ENCODE measurements around the gene RNF212. TPM values are rescaled to one million over a fixed set of nuclear protein-coding genes. Genes with fewer than 3 reads are reported as not detected.

The RNF212 gene
- total RNA-seq, 1 donor from 2014 or later: 3.3 TPM

GRCh38 chr4:1092026-1092982, 21.1 kb downstream of the RNF212 start:
- no peak for FAIRE-seq

GRCh38 chr4:1091561-1091995, 21.8 kb downstream of the RNF212 start:
- no peak for FAIRE-seq
- DNase-seq (ENCODE audit: low spot score in 2 of 2): no peak

More at GRCh38 chr4:1092026-1092982, 21.1 kb downstream of the RNF212 start:
- no peak for DNase-seq (ENCODE audit: low spot score in 2 of 2)

- FAIRE-seq: no peak
- no peak for DNase-seq (ENCODE audit: low spot score in 2 of 2)
Observed at GRCh38 chr4:1090465-1091440, 22.6 kb downstream of the RNF212 start.

GRCh38 chr4:1090036-1090435, 23.3 kb downstream of the RNF212 start:
- DNase-seq (ENCODE audit: low spot score in 2 of 2) (no peak), FAIRE-seq (no peak)

- DNase-seq (ENCODE audit: low spot score in 2 of 2) (no peak), FAIRE-seq (no peak)
Observed at GRCh38 chr4:1087371-1087770, 26.0 kb downstream of the RNF212 start.

GRCh38 chr4:1086011-1086410, 27.4 kb downstream of the RNF212 start:
- FAIRE-seq (no peak), DNase-seq (ENCODE audit: low spot score in 2 of 2) (no peak)

- no peak for DNase-seq (ENCODE audit: low spot score in 2 of 2)
Observed at GRCh38 chr4:1085404-1085799, 28.0 kb downstream of the RNF212 start.

GRCh38 chr4:1084796-1085403, 28.5 kb downstream of the RNF212 start:
- FAIRE-seq (no peak), DNase-seq (ENCODE audit: low spot score in 2 of 2) (no peak)

More at GRCh38 chr4:1085404-1085799, 28.0 kb downstream of the RNF212 start:
- no peak for FAIRE-seq

- no peak for DNase-seq (ENCODE audit: low spot score in 2 of 2)
- FAIRE-seq: no peak
Observed at GRCh38 chr4:1084394-1084793, 29.0 kb downstream of the RNF212 start.

GRCh38 chr4:1082215-1083182, 30.9 kb downstream of the RNF212 start:
- FAIRE-seq (no peak), DNase-seq (ENCODE audit: low spot score in 2 of 2) (no peak)

GRCh38 chr4:1081689-1082040, 31.7 kb downstream of the RNF212 start:
- FAIRE-seq (no peak), DNase-seq (ENCODE audit: low spot score in 2 of 2) (no peak)

- no peak for DNase-seq (ENCODE audit: low spot score in 2 of 2)
- no peak for FAIRE-seq
Observed at GRCh38 chr4:1080961-1081688, 32.2 kb downstream of the RNF212 start.

- FAIRE-seq (no peak), DNase-seq (ENCODE audit: low spot score in 2 of 2) (no peak)
Observed at GRCh38 chr4:1080432-1080831, 32.9 kb downstream of the RNF212 start.

GRCh38 chr4:1079711-1080265, 33.6 kb downstream of the RNF212 start:
- no peak for DNase-seq (ENCODE audit: low spot score in 2 of 2)
- FAIRE-seq: no peak

GRCh38 chr4:1078490-1078889, 34.9 kb downstream of the RNF212 start:
- FAIRE-seq (no peak), DNase-seq (ENCODE audit: low spot score in 2 of 2) (no peak)

- no peak for FAIRE-seq
- DNase-seq (ENCODE audit: low spot score in 2 of 2): no peak
Observed at GRCh38 chr4:1077711-1078477, 35.5 kb downstream of the RNF212 start.

GRCh38 chr4:1075809-1076699, 37.3 kb downstream of the RNF212 start:
- FAIRE-seq (no peak), DNase-seq (ENCODE audit: low spot score in 2 of 2) (no peak)
